Measurements from ENCODE around the gene AFAP1.

AFAP1 gene

DNA sequence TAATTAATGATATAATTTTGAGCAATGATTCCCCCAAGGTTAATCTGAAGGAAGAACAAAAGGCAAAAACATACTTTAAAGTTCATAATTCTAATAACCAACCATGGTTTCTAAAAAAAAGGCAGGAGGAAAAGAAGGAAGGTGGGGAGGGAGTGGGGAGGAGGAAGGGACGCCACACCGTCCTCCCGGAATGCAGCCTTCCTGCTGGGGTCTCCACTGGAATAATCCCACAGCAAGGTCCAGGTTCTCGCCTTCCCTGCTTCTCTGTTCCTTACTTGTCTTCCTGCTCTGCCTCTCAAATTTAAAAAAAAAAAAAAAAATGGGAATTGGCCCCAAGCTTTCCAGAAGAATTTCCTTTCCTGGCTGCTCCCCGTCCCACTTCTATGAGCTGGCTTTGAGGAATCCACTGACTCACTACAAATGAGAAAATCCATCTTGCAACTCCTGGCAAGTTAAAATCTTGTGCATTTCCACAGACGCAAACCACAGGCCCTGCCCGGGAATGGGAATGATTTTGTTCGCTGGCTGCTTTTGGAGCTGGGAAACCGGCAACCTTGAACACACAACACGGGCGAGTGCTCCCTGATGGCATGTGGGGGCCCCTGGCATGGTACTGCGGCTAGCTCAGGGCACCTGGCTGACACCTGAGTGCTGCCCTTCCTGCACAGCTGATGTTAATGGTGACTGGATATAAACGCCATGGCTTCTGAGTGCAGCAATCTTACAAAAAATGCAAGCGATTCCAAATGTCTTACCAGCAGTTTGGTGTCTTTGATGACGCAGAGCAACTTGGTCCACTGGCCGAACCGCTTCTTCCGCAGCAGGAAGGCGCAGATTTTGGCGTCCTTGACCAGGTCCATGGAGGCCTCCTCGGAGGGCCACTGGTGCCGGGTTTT lies 97.0 kb downstream of the AFAP1 start:
- no peak for DNase-seq (ENCODE audit: low read depth in 3 of 3)

DNA sequence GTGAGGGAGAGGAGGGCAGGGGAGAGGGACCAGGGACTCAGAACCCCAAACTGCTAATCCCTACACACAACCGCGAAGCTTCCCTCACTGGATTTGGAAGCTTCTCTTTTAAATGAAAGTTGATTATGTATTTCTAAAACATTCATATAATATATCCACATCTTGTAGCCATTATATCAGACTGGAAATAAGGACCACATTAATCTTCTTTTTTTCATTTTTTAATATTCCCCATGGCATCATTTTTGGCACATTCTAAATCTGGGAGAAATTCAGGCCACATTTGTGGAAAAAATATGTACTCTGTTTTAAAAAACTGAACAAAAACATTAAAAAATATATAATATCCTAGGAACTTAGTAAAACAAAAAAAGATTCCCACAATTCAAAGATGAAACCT lies 97.8 kb downstream of the AFAP1 start:
- no peak for DNase-seq (ENCODE audit: low read depth in 3 of 3)

DNA sequence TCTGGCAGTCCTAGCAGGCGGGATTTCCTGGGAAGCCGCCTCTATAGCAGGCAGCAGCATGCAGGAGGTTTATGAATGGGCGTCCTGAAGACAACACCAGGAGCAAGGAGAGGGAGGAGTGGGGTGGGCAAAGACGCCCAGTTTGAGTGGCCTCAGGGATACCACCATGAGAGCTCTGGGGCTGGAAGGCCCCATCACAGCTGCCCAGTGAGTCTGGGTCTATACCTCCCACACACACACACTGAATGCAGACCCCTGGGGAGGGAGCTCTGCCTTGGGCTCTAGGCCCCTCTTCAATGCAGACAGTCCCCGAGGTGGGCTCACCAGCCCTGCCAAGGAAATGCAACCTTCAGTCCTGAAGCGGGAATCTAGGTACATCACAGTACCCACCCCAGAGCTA lies 98.6 kb downstream of the AFAP1 start:
- no peak for DNase-seq (ENCODE audit: low read depth in 3 of 3)

DNA sequence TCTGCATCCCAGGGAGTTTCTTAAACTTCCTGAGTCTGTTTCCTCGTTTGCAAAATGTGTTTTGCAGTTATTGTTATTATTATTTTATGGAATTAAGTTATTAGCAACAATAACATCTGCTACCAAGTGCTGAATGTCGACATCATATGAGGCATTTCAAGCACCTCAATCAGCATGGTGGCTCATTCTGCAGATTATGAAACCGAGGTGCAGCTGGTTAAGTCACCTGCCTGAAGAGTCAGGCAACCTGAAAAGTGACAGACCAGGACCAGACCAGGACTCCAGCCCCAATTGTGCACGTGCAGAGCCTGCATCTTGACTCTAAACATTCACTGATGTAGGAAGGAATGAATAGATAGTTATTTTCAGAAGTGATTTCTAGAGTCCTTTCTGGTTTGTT lies 99.8 kb downstream of the AFAP1 start:
- DNase-seq (ENCODE audit: low read depth in 3 of 3), result no peak

DNA sequence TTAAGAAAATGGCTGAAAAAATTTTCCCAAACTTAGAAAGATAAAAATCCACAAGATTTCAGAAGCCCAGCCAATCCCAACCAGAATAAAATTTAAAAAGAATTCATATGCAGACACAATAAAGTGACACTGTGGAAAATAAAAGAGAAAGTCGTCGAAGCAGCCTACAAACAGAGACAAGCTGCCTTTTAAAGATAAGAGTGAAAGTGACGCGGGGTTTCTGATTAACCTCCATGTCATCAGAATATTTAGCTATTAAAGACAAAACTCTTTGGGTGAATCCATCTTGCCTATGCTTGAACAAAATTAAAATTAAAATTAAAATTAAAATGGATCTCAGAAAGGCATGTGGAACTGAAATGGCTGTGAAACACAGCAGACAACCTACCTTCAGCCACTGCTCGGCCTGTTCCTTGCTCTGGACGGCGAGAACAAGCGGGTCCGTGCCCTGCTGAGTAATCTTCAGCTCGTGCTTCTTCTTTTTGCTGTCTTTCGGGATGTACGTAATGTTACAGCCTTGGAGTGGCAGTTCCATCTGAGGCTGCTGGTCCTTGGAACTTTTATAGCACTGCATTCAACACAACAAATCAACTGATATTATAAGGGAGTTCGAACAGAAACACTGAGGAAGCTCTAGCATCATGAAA lies 101.4 kb downstream of the AFAP1 start:
- DNase-seq (ENCODE audit: low read depth in 3 of 3), result no peak

DNA sequence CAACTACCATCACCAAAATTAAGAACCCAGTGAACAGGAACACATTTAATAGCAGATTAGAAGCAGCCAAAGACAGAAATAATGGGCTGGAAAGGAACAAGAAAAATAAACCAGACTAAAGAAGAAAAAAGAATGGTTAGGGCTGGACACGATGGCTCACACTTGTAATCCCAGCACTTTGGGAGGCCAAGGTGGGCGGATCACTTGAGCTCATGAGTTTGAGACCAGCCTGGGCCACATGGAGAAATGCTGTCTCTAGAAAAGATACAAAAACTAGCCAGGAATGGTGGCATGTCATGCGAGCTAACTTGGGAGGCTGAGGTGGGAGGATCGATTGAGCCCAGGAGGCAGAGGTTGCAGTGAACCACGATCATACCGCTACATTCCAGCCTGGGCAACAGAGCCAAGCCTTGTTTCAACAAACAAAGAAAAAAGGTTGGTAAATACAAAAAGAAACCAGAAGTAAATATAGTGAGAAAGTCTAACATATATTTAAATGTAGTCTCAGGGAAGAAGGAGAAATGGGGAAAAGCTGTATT lies 102.0 kb downstream of the AFAP1 start:
- no peak for DNase-seq (ENCODE audit: low read depth in 3 of 3)

DNA sequence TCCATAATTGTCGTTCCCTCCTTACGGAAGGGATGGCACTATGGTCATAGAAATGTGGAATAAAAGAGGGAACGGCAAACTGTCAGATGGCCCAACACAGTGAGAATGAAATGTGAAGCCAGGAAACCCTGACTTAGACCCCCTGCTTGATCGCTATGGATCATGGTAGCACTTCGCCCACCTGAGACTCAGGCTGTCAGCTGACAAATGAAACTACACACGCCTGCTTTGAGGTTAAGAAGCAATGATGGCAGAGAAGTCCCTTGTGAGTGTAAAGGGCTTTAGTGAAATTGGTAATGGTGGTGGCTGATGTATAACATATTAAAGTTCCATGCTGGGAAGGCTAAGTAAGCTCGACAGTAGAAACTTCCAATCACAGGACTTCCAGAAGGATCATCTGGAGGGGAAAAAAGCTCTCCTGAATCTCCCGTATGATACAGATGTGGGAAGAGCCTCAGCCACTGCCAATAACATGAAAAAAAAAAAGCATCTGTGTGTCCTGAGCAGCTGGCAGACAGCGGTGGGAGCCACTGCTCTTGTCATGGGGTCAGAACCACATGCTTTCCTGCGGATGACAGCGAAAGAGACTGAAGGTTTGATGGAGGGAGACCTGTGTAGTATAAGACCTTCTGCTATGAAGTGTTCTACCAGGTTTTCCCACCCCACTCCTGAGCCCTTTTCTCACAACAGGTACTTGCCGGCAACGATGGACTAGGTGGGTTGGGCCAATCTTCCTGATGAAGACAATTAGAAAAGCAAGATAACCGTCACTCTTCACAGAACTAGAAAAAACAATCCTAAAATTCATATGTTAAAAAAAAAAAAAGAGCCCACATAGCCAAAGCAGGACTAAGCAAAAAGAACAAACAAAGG lies 107.6 kb downstream of the AFAP1 start:
- DNase-seq (ENCODE audit: low read depth in 3 of 3), result no peak

DNA sequence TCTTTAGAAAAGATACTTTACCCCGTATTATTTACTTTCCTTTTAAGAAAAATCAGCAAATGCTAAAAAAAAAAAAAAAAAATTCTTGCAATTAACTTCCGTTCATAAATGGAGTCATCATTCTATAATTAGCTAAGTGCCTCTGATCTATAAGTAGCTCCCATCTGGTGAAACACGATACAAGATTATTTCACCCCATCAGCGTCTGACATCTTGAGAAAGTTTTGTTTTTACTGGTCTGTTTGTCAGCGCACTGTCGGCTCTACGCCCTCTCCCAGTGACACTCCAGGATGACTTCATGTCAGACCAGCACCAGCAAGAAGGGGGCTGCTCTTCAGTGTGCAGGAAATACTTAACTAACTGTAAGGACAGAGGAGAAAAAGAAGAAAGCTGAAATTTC lies 108.3 kb downstream of the AFAP1 start:
- peak in 1 of 3 donors; percentile 24 for DNase-seq (ENCODE audit: low read depth in 3 of 3)

DNA sequence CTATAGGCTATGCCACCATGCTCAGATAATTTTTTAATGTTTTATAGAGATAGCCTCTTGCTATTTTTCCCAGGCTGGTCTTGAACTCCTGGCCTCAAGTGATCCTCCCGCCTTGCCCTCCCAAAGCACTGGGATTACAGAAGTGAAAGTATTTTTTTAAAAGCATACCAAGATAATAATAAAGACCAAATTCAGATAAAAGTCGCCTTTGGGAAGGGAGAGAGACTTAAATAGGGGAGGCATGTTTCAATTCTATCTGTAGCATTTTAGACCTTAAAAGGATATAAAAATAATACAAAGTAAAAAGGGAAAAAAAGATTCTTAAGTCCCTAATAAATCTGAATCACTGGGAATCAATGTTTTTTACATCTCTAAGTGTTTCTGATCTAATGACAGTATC lies 108.9 kb downstream of the AFAP1 start:
- DNase-seq (ENCODE audit: low read depth in 3 of 3), result no peak

DNA sequence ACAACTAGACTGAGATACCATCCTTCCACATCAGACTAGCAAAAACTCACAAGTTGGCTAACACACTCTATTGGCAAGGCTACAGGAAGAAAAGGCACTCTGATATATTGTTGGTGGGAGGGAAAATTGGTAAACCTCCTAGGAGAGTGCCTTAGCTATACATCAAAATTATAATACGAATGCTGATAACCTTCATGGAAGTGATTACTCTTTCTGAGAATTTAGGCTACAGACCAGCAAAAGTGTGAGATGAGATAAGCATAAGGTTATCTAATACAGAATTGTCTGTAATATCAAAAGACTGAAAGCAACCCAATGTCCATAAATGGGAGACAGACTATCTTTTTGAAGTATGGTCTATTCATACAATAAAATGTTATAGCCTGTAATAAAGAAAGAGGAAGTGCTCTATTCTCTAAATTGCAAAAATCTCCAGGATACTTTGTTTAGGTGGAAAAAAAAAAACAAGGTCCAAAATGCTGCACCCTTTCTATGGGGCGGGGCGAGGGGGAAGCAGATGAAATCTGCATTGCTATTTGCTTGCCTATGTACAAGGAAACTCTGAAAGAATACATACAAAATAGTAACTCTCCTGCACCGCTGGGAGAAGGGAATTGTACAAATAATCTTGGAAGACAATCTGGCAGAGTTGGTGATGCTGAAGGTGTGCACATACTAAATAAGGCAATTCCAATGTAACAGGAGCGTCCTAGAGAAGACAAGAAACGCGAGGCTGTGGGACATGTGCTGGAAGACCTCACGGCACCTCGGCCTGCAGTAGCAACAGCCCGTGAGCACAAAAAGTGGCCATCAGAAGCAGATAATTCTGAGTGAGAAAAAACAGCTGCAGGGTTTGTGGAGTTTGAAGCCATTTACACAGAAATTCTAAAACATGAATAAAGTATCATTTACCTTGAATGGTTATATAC lies 109.7 kb downstream of the AFAP1 start:
- no peak for DNase-seq (ENCODE audit: low read depth in 3 of 3)

DNA sequence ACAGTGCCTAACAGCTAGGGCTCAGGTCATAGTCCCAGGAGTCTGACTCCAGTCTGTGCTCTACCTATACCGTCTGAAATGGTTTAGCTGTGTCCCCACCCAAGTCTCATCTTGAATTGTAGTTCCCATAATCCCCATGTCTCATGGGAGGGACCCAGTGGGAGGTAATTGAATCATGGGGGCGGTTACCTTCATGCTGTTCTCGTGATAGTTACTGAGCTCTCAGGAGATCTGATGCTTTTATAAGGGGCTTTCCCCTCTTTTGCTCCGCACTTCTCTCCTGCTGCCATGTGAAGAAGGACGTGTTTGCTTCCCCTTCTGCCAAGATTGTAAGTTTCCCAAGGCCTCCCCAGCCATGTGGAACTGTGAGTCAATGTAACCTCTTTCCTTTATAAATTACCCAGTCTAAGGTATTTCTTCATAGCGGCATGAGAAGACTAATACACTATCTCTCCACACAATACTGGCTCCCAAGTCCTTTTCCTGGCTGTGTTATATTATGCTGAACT lies 110.8 kb downstream of the AFAP1 start:
- DNase-seq (ENCODE audit: low read depth in 3 of 3), result no peak

DNA sequence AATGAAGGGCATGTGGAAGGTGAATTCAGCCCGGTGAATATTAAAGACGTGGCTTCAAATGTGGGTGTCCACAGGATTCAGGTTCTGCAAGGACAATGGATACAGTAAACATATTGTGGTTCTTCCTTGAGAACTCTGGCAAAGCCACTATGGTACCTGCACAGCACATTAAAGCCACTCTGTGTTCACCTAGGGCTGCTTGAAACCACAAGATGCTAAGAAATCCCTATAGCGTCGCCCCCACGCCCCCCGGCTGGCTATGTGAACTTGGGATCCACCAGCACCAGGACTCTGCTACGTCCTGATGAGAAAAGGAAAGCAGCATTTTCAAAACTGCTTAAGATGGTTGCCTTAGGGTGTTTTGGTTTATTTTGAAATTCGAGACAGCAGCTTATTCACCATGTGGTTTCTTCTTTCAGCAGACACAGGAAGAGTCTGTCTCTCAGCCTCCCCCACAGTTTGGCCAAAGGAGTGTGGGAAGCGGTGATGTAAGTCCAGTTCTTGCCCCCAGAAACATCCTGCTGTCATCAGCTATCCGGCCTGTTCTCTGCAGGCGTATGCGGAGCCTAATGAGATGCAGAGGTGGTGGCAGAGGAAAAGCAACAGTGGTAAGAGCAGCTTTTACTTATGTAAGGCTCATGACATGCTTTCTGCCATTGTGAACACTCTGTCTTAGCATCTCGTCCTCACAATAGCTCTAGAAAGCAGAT lies 111.5 kb downstream of the AFAP1 start:
- peak in 1 of 3 donors; percentile 20 for DNase-seq (ENCODE audit: low read depth in 3 of 3)

DNA sequence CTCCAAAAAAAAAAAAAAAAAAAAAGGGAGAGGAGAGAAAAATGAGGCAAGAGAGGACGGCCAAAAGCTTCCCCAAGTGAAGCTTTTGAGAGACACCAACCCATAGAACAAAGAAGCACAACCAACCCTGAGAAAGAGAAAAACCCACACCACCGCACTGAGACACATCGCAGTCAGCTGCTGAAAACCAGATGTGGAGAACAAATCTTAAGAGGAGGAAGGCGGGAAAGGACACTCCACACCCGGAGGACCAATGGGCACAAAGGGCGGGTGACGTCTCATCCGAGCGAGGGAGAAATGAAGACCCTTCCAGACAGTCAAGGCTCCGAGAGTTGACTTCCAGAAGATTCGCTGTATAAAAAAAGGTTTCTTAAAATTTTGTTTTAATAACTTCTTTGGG lies 112.1 kb downstream of the AFAP1 start:
- no peak for DNase-seq (ENCODE audit: low read depth in 3 of 3)

DNA sequence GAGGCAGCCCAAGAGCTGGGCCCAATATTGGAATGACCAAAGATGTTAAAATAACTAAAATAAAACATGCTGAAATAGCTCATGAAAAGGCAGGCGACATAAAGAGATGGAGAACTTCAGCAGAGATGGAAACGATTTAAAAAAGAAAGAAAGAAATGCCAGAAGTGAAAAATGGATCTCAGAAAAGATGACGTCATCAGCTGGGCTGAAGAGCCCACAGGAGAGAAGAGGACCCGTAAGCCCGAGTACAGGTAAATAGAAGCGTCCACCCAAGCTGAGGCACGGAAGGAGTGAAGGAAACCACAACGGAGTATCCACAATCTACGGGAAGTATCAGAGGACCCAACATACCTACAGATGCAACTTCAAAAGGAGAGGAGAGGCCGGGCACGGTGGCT lies 112.8 kb downstream of the AFAP1 start:
- DNase-seq (ENCODE audit: low read depth in 3 of 3), result no peak

DNA sequence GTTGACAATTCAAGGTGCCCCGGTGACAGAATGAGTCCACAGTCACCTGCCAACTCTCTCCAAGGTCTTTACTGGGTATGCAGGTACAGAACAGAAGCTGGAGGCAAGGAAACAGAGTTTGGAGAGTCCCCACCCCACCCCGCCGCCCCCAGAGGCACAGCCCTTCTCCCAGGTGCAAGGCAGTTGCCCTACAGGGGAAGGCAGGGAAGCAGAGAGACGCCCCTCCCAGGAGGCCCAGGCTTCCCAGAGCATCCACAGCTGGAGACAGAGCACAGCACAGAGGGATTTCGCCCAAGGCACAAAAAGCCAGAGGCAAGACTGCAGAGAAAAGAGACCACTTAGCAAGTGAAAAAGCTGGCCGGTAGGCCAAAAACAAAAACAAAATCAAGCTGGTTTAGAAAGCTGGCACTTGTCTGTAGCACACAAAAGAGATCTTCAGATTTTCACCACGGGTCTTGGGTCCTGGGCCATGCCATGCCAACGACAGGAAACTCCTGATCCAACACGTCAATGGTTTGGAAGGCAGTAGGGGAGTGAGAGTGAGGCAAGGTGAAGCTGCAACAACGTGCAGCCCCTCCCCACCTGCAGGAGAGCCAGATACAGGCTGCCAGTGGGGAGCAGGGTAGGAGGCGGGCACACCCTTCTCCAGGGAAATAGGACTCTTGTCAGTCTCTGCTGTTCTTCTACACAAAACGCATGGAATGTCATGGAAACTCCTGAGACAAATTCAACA lies 113.3 kb downstream of the AFAP1 start:
- no peak for DNase-seq (ENCODE audit: low read depth in 3 of 3)

DNA sequence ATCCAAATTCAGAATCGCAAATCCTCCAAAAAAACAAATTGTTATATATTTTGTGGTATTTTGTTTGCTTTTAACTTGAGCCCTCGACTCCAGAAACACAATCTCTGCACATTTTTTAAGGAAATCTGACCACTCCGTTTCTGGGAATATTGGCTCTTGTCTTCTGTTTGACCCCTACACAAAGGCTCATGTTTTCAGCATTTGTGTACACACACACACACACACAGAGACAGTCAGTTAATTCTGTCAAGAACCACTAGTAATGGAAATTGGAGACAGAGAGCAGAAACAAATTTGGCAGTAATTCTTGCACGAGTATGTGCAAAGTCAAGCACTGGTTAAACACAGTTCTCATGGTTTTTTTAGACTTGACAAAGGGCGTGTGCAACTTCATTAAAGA lies 115.4 kb downstream of the AFAP1 start:
- DNase-seq (ENCODE audit: low read depth in 3 of 3), result no peak

DNA sequence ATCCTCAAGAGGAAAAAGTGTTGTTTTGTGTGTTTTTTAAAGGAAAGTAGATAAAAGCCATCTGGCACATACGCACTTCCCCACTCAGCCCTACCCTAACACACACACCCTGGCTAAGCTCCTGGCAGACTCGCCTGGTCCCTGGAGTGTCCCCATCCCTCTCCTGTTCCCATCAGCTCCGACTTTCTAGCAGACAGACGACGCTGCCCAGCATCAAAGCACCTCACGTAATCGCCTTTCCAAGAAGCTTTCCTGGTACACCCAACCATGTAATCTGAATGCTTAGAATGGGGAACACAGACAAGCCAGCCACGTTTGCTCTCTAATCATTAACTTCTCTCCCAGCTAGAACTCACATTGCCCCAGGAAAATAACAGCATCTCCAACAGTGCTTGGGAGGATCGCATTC lies 116.2 kb downstream of the AFAP1 start:
- no peak for DNase-seq (ENCODE audit: low read depth in 3 of 3)

DNA sequence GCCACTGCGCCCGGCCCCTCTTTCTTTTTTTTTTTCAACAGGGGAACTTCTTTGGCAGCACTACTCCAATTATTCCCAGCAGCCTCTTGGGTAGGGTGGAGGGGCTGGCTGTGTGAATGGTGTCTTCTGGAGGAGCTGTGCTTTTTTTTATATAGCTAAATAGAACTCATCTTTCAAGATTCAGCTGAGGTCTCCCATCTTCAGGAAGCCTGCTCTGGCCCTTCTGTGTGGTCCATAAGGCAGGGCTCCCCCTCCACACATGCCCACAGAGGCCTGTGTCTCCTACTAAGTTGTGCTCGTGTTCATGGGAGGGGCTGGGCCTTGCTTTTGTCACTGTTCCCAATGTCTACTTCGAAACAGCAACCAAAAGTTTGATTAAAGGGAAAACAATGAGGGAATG lies 116.8 kb downstream of the AFAP1 start:
- no peak for DNase-seq (ENCODE audit: low read depth in 3 of 3)

DNA sequence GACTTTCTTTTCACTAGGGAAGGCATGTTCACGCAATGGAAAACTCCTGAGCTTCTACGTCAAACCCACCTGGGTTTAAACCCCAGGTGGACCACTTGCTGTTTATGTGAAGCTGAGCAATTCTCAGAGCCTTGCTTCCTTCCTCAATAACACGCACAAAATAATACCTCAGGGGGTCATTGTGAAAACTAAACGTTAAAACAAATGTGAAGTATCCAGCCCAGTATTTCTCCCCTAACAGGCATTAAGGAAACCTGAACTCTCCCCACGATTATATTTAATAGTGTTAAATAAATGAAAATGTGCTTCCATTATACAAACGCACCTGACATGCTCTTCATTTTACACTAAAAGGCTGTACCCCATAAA lies 117.5 kb downstream of the AFAP1 start:
- DNase-seq (ENCODE audit: low read depth in 3 of 3), result no peak

Measured in stimulated activated CD4-positive, alpha-beta T cell treated with anti-CD3 and anti-CD28 coated beads, TNF-alpha, amount 100 ng/mL, for 48 hours (primary cell).